Cardiac muscle cell (in vitro differentiated cells and primary cell): Measurements from ENCODE around the gene RIC8B. TPM values are rescaled to one million over a fixed set of nuclear protein-coding genes. Genes with fewer than 3 reads are reported as not detected.

Experiments used
- DNase-seq, 2 donors: peaks; one replicate each; pipeline versions ENCODE4 v3.0.0 to v3.0.0-alpha.2; 2010 to 2017; ENCODE audit warnings: low read depth in 1 of 2, low spot score in 1 of 2
- H3K27ac ChIP-seq: fragments of 200-600 bp; sonication (generic); 2 replicates; pipeline ENCODE4 v1.5.1; 2016
- H3K27me3 ChIP-seq: fragments of 200-600 bp; sonication (generic); 2 replicates; pipeline ENCODE4 v1.6.0; 2016; ENCODE audit warnings: control low read depth
- H3K36me3 ChIP-seq: fragments of 200-600 bp; sonication (generic); 2 replicates; pipeline ENCODE4 v1.5.1; 2016; ENCODE audit warnings: control low read depth
- H3K4me1 ChIP-seq: fragments of 200-600 bp; sonication (generic); 2 replicates; pipeline ENCODE4 v1.8.1; 2017; ENCODE audit warnings: low read depth, mild to moderate bottlenecking, mixed run types
- H3K4me3 ChIP-seq: fragments of 200-600 bp; sonication (generic); 2 replicates; pipeline ENCODE4 v1.5.1; 2016; ENCODE audit warnings: mild to moderate bottlenecking
- H3K9me3 ChIP-seq: fragments of 200-600 bp; sonication (generic); 2 replicates; pipeline ENCODE4 v1.5.1; 2017; ENCODE audit warnings: low read depth, mild to moderate bottlenecking, control low read depth
- CTCF ChIP-seq: IDR thresholded peaks from 2 replicates; pipeline ENCODE4 v1.5.1; 2012; ENCODE audit warnings: low read depth, mild to moderate bottlenecking, low read length
- polyA plus RNA-seq: library from polyadenylated mRNA; unstranded; fragments of >200 nt; fragmentation: Nextera tagmentation; extraction: Ambion mirVana; gene quantifications from 2 replicates; pipeline ENCODE4 v1.2.1, GENCODE V29; 2016
- total RNA-seq: library from RNA; depleted of rRNA; stranded (reverse); fragments of >200 nt; gene quantifications from 2 replicates; pipeline ENCODE4 v1.2.3, GENCODE V29; 2016

The RIC8B gene
- total and polyA plus RNA-seq, 2 experiments from 2014 or later = 15.7 to 16.6 TPM

- Histone ChIP-seq H3K4me3 (no peak overlapping the region), H3K27me3 (no peaks in the 10 kb centered on the region), H3K27ac (no peak overlapping the region), H3K9me3 (no peaks in the 10 kb centered on the region), H3K36me3 (peaks cover 9% of the 10 kb centered on the region), H3K4me1 (peaks cover 5% of the 10 kb centered on the region)
- DNase-seq = no peak
- no peak for TF ChIP-seq CTCF
Measured at GRCh38 chr12:106863189-106863588, 88.7 kb downstream of the RIC8B start.

- Histone ChIP-seq H3K9me3 (no peaks in the 10 kb centered on the region), H3K36me3 (peaks cover 8% of the 10 kb centered on the region), H3K4me3 (no peak overlapping the region), H3K27me3 (no peaks in the 10 kb centered on the region), H3K27ac (no peak overlapping the region), H3K4me1 (peaks cover 5% of the 10 kb centered on the region)
- no peak for TF ChIP-seq CTCF
- DNase-seq = no peak
Measured at GRCh38 chr12:106865683-106866082, 91.2 kb downstream of the RIC8B start.

GRCh38 chr12:106866426-106867080 lies 92.1 kb downstream of the RIC8B start:
- no peaks in the 10 kb centered on the region for H3K9me3 ChIP-seq
- peak in 1 of 2 donors; percentile 24 for DNase-seq
- TF ChIP-seq CTCF = no peak

DNA sequence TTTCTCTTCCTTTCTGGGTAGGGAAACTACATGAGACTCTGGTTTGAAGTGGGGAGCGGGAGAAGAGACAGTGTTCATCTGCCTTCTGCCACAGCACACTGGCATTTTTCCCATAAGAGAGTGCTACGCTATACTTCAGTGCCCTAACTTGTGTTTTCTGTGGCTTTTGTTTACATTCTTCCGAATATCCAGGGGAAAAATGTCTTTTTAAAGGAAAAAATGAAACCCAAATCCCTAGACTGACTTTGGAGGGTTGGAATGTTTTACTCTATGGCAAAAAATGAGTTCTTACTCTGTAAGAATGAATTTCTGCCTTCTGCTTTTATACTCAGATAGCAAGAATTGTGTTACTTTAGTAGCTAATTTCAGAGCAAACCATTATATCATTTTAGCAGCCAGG lies 93.2 kb downstream of the RIC8B start:
- no peak for DNase-seq

More at GRCh38 chr12:106866426-106867080, 92.1 kb downstream of the RIC8B start:
- Histone ChIP-seq H3K4me3 (no peak overlapping the region), H3K27ac (no peak overlapping the region), H3K36me3 (peaks cover 7% of the 10 kb centered on the region), H3K4me1 (peaks cover 5% of the 10 kb centered on the region), H3K27me3 (no peaks in the 10 kb centered on the region)

DNA sequence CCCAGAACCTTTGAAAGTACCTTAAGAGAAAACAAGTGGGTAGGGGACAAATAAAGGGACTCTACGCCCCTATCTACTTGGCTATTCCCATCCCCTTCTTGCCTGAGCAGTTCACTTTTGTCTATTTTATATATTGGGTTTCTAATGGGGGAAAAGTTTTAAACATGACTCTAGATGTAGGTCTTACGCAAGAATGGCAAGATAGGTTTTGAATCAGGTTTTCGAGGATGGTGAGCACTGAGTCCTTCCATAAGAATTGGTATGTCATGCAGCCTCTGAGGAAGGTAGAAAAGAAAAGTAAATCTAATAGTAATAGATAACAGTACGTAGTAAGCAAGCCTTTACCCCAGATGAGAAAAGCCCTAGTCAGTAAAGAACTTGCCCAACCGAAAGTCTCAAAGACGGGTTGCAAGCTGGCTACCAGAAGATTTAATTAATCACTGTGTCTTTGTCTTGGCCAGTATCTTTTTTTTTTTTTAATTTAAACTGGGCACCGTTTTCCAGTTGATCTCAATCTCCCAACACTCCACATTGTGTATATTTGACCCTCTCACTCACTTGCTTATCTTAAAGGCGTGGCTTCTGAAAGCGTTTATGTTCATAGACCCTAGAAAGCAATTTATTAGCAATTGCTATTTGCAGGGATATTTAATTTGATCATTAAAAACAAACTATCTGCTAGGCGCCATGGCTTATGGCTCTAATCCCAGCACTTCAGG lies 94.7 kb downstream of the RIC8B start:
- no peak overlapping the region for H3K4me3 ChIP-seq
- no peak for DNase-seq
- TF ChIP-seq CTCF = no peak
- H3K36me3 ChIP-seq = peaks cover 4% of the 10 kb centered on the region
- no peaks in the 10 kb centered on the region for H3K27me3 ChIP-seq
- peaks cover 5% of the 10 kb centered on the region for H3K4me1 ChIP-seq
- H3K9me3 ChIP-seq = no peaks in the 10 kb centered on the region
- no peak overlapping the region for H3K27ac ChIP-seq

More for the DNA sequence above, 93.2 kb downstream of the RIC8B start:
- H3K36me3 ChIP-seq = peaks cover 4% of the 10 kb centered on the region
- H3K27me3 ChIP-seq = no peaks in the 10 kb centered on the region
- H3K9me3 ChIP-seq = no peaks in the 10 kb centered on the region
- TF ChIP-seq CTCF = no peak
- no peak overlapping the region for H3K27ac ChIP-seq
- no peak overlapping the region for H3K4me3 ChIP-seq
- peaks cover 5% of the 10 kb centered on the region for H3K4me1 ChIP-seq
